GM23248 (cell line): Measurements from ENCODE around the gene ZFP69.

Experiments used
- EZH2 ChIP-seq: fragments of 200-600 bp; sonication (generic); IDR thresholded peaks from 2 replicates; pipeline ENCODE4 v1.6.1; 2018; ENCODE audit warnings: antibody characterized with exemption, mild to moderate bottlenecking; ENCODE audit not compliant: insufficient read depth, poor library complexity, severe bottlenecking
- EZH2phosphoT487 ChIP-seq: fragments of 200-600 bp; sonication (generic); IDR thresholded peaks from 2 replicates; pipeline ENCODE4 v1.6.1; 2018; ENCODE audit warnings: antibody characterized with exemption, moderate library complexity, mild to moderate bottlenecking, low read depth; ENCODE audit not compliant: insufficient read depth

- TF ChIP-seq EZH2phosphoT487 (no peak), EZH2 (no peak)
These were observed 44.3 kb upstream of the ZFP69 start for GRCh38 chr1:40432644-40433390.
